ENCODE results near the gene TEX264.

Gene TEX264

GRCh38 chr3:51716805-51717204 lies 45.8 kb downstream of the TEX264 start:
- H3K27ac ChIP-seq (ENCODE audit: low read depth, low read length, severe bottlenecking): no peak overlapping the region
- H3K36me3 ChIP-seq (ENCODE audit: control insufficient read depth, insufficient read depth, low read length): no peaks in the 10 kb centered on the region
- no peaks in the 10 kb centered on the region for H3K4me1 ChIP-seq (ENCODE audit: control insufficient read depth, insufficient read depth, low read length, poor library complexity, severe bottlenecking)
- no peaks in the 10 kb centered on the region for H3K9me3 ChIP-seq (ENCODE audit: control insufficient read depth, low read length)
- 76 to 81% methylated on average over 2 to 5 of the region's 5 CpGs for WGBS, 2 experiments (ENCODE audit: insufficient coverage in 2 of 2)
- H3K4me3 ChIP-seq (ENCODE audit: extremely low read depth, insufficient read depth, low read length, poor library complexity, severe bottlenecking): no peak overlapping the region

- H3K4me1 ChIP-seq (ENCODE audit: control insufficient read depth, insufficient read depth, low read length, poor library complexity, severe bottlenecking): no peaks in the 10 kb centered on the region
- no peak overlapping the region for H3K27ac ChIP-seq (ENCODE audit: low read depth, low read length, severe bottlenecking)
- H3K4me3 ChIP-seq (ENCODE audit: extremely low read depth, insufficient read depth, low read length, poor library complexity, severe bottlenecking): no peak overlapping the region
- no peaks in the 10 kb centered on the region for H3K9me3 ChIP-seq (ENCODE audit: control insufficient read depth, low read length)
- no peaks in the 10 kb centered on the region for H3K36me3 ChIP-seq (ENCODE audit: control insufficient read depth, insufficient read depth, low read length)
- WGBS, 2 experiments (ENCODE audit: insufficient coverage in 2 of 2): 91 to 96% methylated on average over 6 to 10 of the region's 10 CpGs
These were observed 46.4 kb downstream of the TEX264 start for GRCh38 chr3:51717446-51717845.

DNA sequence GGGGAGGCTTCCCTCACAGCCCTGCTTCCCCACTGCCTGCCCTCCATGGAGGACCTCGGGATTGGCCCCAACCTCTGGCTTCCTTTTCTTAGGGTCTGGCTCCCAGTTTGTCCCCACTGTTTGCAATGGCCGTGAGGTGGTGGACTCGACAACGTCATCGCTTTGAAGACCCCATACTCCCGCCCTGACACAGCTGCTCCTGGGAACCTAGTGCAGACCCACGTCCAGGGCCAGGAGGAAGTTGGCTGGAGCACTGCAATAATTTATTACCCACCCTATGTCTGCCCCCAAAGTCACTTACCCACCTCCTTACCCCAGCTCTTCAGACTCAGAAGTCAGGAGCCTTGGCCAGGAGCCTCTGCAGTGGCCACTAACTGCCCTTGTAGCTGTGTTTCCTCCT lies 46.9 kb downstream of the TEX264 start:
- 84 to 97% methylated on average over 7 of the region's 7 CpGs for WGBS, 2 experiments (ENCODE audit: insufficient coverage in 2 of 2)
- no peaks in the 10 kb centered on the region for H3K9me3 ChIP-seq (ENCODE audit: control insufficient read depth, low read length)
- no peaks in the 10 kb centered on the region for H3K36me3 ChIP-seq (ENCODE audit: control insufficient read depth, insufficient read depth, low read length)
- no peaks in the 10 kb centered on the region for H3K4me1 ChIP-seq (ENCODE audit: control insufficient read depth, insufficient read depth, low read length, poor library complexity, severe bottlenecking)
- H3K27ac ChIP-seq (ENCODE audit: low read depth, low read length, severe bottlenecking): no peak overlapping the region
- H3K4me3 ChIP-seq (ENCODE audit: extremely low read depth, insufficient read depth, low read length, poor library complexity, severe bottlenecking): no peak overlapping the region

- H3K4me1 ChIP-seq (ENCODE audit: control insufficient read depth, insufficient read depth, low read length, poor library complexity, severe bottlenecking): no peaks in the 10 kb centered on the region
- H3K4me3 ChIP-seq (ENCODE audit: extremely low read depth, insufficient read depth, low read length, poor library complexity, severe bottlenecking): no peak overlapping the region
- H3K36me3 ChIP-seq (ENCODE audit: control insufficient read depth, insufficient read depth, low read length): no peaks in the 10 kb centered on the region
- 48% methylated on average over 9 to 13 of the region's 16 CpGs for WGBS, 2 experiments (ENCODE audit: insufficient coverage in 2 of 2)
- H3K9me3 ChIP-seq (ENCODE audit: control insufficient read depth, low read length): no peaks in the 10 kb centered on the region
- no peak overlapping the region for H3K27ac ChIP-seq (ENCODE audit: low read depth, low read length, severe bottlenecking)
These were observed 47.7 kb downstream of the TEX264 start for GRCh38 chr3:51718547-51719409.

GRCh38 chr3:51719410-51720025 lies 48.5 kb downstream of the TEX264 start:
- WGBS, 2 experiments (ENCODE audit: insufficient coverage in 2 of 2): 0 to 20% methylated on average over 1 of the region's 5 CpGs
- no peaks in the 10 kb centered on the region for H3K4me1 ChIP-seq (ENCODE audit: control insufficient read depth, insufficient read depth, low read length, poor library complexity, severe bottlenecking)
- H3K27ac ChIP-seq (ENCODE audit: low read depth, low read length, severe bottlenecking): no peak overlapping the region
- H3K36me3 ChIP-seq (ENCODE audit: control insufficient read depth, insufficient read depth, low read length): no peaks in the 10 kb centered on the region
- H3K9me3 ChIP-seq (ENCODE audit: control insufficient read depth, low read length): no peaks in the 10 kb centered on the region
- no peak overlapping the region for H3K4me3 ChIP-seq (ENCODE audit: extremely low read depth, insufficient read depth, low read length, poor library complexity, severe bottlenecking)

DNA sequence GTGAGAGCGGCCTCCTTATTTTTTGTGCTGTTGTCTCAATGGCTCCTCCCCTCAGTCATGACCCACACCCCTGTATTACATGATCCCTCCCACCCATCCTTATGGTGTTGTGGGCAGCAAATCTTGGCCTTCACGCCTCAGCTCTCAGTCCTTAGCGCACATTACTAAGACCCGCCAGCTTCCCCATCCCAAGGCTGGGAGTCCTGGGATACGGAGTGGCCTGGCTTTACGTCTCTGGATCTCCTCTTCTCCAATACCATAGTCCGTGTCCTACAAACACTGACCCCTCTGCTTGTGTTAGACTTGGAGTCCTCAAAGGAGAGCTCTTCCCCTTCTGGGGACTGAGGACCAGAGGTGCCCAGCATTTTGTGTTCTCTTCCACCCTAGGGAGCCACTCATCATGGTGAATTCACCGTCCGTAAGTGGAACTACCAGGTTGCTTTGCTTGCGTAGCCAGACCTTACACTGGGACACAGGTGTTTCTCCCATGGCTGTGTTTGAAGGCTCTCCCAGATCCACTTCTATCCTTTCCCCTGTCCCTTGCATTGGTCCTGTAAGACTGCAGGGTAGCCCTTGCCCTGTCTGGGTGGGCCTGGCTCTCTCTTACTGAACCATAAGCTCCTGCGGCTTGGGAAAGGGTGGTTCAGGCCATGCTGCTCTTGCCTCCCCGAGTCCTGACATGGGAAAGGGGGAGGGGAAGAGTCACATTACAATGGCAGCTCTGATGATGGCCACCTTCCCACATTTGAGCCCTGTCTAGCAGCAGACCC lies 49.4 kb downstream of the TEX264 start:
- Histone ChIP-seq H3K27ac (ENCODE audit: low read depth, low read length, severe bottlenecking) (no peak overlapping the region), H3K9me3 (ENCODE audit: control insufficient read depth, low read length) (no peaks in the 10 kb centered on the region), H3K4me1 (ENCODE audit: control insufficient read depth, insufficient read depth, low read length, poor library complexity, severe bottlenecking) (no peaks in the 10 kb centered on the region), H3K36me3 (ENCODE audit: control insufficient read depth, insufficient read depth, low read length) (no peaks in the 10 kb centered on the region), H3K4me3 (ENCODE audit: extremely low read depth, insufficient read depth, low read length, poor library complexity, severe bottlenecking) (no peak overlapping the region)
- 88 to 92% methylated on average over 9 to 12 of the region's 12 CpGs for WGBS, 2 experiments (ENCODE audit: insufficient coverage in 2 of 2)

- Histone ChIP-seq H3K4me1 (ENCODE audit: control insufficient read depth, insufficient read depth, low read length, poor library complexity, severe bottlenecking) (no peaks in the 10 kb centered on the region), H3K36me3 (ENCODE audit: control insufficient read depth, insufficient read depth, low read length) (no peaks in the 10 kb centered on the region), H3K9me3 (ENCODE audit: control insufficient read depth, low read length) (no peaks in the 10 kb centered on the region), H3K4me3 (ENCODE audit: extremely low read depth, insufficient read depth, low read length, poor library complexity, severe bottlenecking) (no peak overlapping the region), H3K27ac (ENCODE audit: low read depth, low read length, severe bottlenecking) (no peak overlapping the region)
- 87% methylated on average over 2 to 4 of the region's 8 CpGs for WGBS, 2 experiments (ENCODE audit: insufficient coverage in 2 of 2)
These were observed 50.2 kb downstream of the TEX264 start for GRCh38 chr3:51721062-51721745.

DNA sequence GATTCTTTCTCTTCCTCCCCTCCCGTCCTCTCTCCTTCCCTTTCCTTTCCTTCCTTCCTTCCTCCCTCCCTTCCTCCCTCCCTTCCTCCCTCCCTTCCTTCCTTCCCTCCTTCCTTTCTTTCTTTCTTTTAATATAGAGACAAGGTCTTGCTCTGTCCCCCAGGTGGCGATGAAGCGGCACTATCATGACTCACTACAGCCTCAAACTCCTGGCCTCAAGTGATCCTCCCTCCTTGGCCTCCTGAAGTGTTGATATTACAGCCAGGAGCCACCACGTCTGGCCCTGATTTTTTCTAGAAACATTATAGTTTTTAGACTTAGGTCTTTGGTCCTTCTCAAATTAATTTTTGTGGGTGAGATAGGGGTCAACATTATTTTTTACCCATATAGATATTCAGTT lies 51.3 kb downstream of the TEX264 start:
- no peak overlapping the region for H3K4me3 ChIP-seq (ENCODE audit: extremely low read depth, insufficient read depth, low read length, poor library complexity, severe bottlenecking)
- H3K36me3 ChIP-seq (ENCODE audit: control insufficient read depth, insufficient read depth, low read length): no peaks in the 10 kb centered on the region
- no peaks in the 10 kb centered on the region for H3K4me1 ChIP-seq (ENCODE audit: control insufficient read depth, insufficient read depth, low read length, poor library complexity, severe bottlenecking)
- WGBS, 2 experiments (ENCODE audit: insufficient coverage in 2 of 2): 80 to 87% methylated on average over 2 to 4 of the region's 4 CpGs
- H3K27ac ChIP-seq (ENCODE audit: low read depth, low read length, severe bottlenecking): no peak overlapping the region
- H3K9me3 ChIP-seq (ENCODE audit: control insufficient read depth, low read length): no peaks in the 10 kb centered on the region

DNA sequence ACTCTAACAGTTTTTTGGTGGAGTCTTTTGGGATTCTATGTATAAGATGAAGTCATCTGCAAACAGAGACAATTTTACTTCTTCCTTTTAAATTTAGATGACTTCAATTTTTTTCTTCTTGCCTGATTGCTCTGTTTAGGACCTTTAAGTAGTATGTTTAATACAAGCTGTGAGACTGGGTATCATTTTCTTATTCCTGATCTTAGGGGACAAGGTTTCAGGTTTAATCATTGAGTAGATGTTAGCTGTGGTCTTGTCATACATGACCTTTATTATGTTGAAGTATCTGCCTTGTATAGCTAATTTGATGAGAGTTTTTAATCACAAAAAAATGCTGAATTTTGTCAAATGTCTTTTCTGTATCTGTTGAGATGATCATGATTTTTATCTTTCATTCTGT lies 56.4 kb downstream of the TEX264 start:
- Histone ChIP-seq H3K36me3 (ENCODE audit: control insufficient read depth, insufficient read depth, low read length) (no peaks in the 10 kb centered on the region), H3K4me3 (ENCODE audit: extremely low read depth, insufficient read depth, low read length, poor library complexity, severe bottlenecking) (no peak overlapping the region), H3K27ac (ENCODE audit: low read depth, low read length, severe bottlenecking) (no peak overlapping the region), H3K4me1 (ENCODE audit: control insufficient read depth, insufficient read depth, low read length, poor library complexity, severe bottlenecking) (no peaks in the 10 kb centered on the region), H3K9me3 (ENCODE audit: control insufficient read depth, low read length) (no peaks in the 10 kb centered on the region)

GRCh38 chr3:51729042-51729633 lies 58.1 kb downstream of the TEX264 start:
- H3K4me3 ChIP-seq (ENCODE audit: extremely low read depth, insufficient read depth, low read length, poor library complexity, severe bottlenecking): no peak overlapping the region
- H3K4me1 ChIP-seq (ENCODE audit: control insufficient read depth, insufficient read depth, low read length, poor library complexity, severe bottlenecking): no peaks in the 10 kb centered on the region
- H3K9me3 ChIP-seq (ENCODE audit: control insufficient read depth, low read length): no peaks in the 10 kb centered on the region
- no peaks in the 10 kb centered on the region for H3K36me3 ChIP-seq (ENCODE audit: control insufficient read depth, insufficient read depth, low read length)
- H3K27ac ChIP-seq (ENCODE audit: low read depth, low read length, severe bottlenecking): no peak overlapping the region
